Measurements from ENCODE around the gene IRX4.
A peak's percentile ranks its signal among the peaks of the same experiment; 100 is the strongest.

The IRX4 gene

DNA sequence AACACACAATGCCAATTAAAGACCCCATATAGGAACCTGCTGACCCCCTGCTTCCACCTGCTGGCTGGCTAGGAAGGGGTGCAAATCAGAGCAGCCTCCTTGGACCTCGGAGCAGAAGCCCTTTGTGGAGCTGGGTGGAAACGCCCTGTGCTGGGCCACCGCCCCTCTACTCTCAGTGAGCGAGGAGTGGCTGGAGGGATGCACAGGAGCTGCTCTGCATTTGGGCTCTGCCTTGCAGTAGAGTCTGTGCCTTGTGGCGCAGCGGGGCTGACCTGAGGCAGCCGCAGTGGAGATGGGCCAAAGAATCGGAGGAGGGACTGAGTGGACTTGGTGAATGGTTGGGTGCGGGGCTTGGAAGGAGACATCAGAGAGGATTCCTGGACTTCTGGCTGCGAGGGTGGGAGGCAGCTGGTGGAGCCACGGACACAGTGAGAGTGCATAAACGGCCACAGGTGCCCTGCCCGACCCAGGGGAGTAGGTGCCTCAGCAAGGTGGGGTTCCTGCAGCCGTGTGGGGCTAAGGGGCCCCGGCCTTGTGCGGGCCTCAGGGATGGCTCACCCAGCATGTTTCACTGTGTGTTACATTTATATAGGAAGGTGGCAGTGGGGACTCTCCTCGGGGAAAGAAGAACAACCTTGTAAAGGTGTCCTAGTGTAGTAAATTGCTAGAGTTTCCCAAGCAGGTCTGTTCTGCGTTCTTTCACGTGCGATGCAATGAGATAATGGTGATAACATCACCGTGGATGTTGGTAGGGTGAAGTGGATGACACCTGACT, 14.1 kb upstream of the IRX4 start:
- Histone ChIP-seq H3K9me3 (replicated peaks in 1 of 11) (peaks cover 0 to 9% (median 5%) of the 10 kb centered on the region in 11 experiments; a peak in 11 of 22 replicates), H3K4me2 (no peak overlapping the region), H3K27me3 (peaks cover 4 to 24% (median 22%) of the 10 kb centered on the region in 11 experiments; a peak in 19 of 22 replicates), H3K4me1 (peaks cover 0 to 20% (median 14%) of the 10 kb centered on the region in 10 experiments; a peak in 15 of 20 replicates), H4K20me1 (peaks cover 0 to 4% (median 0%) of the 10 kb centered on the region in 11 experiments; a peak in 1 of 22 replicates), H3K9ac (no peak overlapping the region), H3K4me3 (no peak overlapping the region), H3K27ac (no peak overlapping the region), H3K36me3 (no peaks in the 10 kb centered on the region)
- TF ChIP-seq Cebpa-rat (IDR thresholded peaks at IDR 0.05), result no peak

DNA sequence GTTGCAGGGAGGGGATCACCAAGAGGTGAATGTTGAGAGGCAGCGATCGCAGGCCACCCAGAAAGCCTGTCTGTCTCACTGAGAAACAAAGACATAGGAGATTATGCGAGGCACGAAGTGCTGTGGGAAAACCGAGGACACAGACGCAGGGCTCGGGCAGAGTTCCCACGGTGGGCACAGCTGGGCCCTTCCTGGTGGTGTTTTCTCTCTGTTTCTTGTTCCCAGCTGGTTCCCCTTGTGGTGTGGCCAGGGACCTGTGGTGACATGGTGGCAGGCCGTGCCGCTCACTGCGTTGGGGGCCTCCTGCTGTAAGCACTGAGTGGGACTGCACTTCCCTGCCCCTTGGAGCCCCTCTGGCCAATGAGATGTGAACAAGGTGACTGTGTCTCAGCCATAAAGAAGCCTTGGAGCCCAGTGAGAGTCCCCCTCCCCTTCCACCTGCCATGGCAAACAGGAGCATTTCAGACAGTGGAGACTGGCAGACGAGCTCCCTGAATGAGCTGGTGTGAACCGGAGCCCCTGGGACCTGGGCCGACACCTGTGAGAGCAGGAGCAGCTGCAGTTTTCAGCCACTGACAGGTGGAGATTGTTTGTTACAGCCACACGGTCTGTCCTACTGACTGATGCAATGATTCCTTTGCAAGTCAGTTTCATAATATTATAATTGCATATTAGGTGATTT, 13.2 kb upstream of the IRX4 start:
- Histone ChIP-seq H3K9me3 (replicated peaks in 1 of 11) (no peaks in the 10 kb centered on the region), H3K36me3 (no peaks in the 10 kb centered on the region), H3K4me2 (peak overlapping the region in 5 of 11 experiments; percentile 15 to 33 (median 21); a peak in 6 of 22 replicates), H3K27ac (no peak overlapping the region), H3K9ac (no peak overlapping the region), H3K4me3 (no peak overlapping the region), H3K4me1 (peaks cover 0 to 20% (median 14%) of the 10 kb centered on the region in 10 experiments; a peak in 15 of 20 replicates), H3K27me3 (peaks cover 4 to 30% (median 23%) of the 10 kb centered on the region in 11 experiments; a peak in 19 of 22 replicates), H4K20me1 (peaks cover 0 to 4% (median 0%) of the 10 kb centered on the region in 11 experiments; a peak in 1 of 22 replicates)
- TF ChIP-seq Cebpa-rat (IDR thresholded peaks at IDR 0.05), result no peak

DNA sequence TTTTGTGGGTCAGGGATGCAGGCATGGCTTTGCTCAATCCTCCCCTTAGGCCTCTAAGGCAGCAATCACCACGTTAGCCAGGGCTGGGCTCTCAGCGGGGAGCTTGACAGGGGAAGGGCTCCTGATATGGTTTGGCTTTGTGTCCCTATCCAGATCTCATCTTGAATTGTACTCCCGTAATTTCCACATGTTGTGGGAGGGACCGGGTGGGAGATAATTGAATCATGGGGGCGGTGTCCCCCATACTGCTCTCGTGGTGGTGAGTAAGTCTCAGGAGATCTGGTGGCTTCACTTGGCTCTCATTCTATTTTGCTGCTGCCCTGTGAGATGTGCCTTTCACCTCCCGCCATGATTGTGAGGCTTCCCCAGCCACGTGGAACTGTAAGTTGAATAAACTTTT, 11.5 kb upstream of the IRX4 start:
- Histone ChIP-seq H3K36me3 (no peaks in the 10 kb centered on the region), H3K9ac (no peak overlapping the region), H3K4me3 (no peak overlapping the region), H3K27me3 (peaks cover 4 to 42% (median 30%) of the 10 kb centered on the region in 11 experiments; a peak in 19 of 22 replicates), H3K4me2 (no peak overlapping the region), H3K9me3 (replicated peaks in 1 of 11) (no peaks in the 10 kb centered on the region), H3K4me1 (peaks cover 4 to 27% (median 22%) of the 10 kb centered on the region in 10 experiments), H4K20me1 (peaks cover 0 to 6% (median 0%) of the 10 kb centered on the region in 11 experiments; a peak in 1 of 22 replicates), H3K27ac (no peak overlapping the region)
- TF ChIP-seq Cebpa-rat (IDR thresholded peaks at IDR 0.05), result no peak

DNA sequence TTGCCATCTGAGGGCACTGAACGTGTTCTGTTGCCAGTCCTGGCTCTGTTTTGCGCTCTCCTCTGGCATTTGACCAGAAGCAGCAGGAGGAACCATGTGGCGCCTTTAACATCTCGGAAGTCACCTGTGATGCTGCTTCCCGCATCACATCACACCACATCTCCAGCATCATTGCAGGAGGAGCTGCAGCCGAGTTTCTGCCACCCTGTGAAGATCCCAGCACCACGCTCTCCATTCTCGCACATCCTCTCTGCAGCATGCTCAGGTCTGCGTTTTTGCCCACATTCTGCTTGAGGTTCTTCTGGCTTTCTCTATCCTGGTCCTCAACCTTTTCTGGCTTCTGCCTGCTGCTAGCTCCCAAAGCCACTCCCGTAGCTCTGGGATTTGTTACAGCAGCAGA, 11.0 kb upstream of the IRX4 start:
- H3K4me2 ChIP-seq, result no peak overlapping the region
- peaks cover 9 to 32% (median 27%) of the 10 kb centered on the region in 10 experiments for H3K4me1 ChIP-seq
- H3K9ac ChIP-seq, result no peak overlapping the region
- no peak for TF ChIP-seq Cebpa-rat (IDR thresholded peaks at IDR 0.05)
- H3K27ac ChIP-seq, result no peak overlapping the region
- no peaks in the 10 kb centered on the region for H3K9me3 ChIP-seq (replicated peaks in 1 of 11)
- H3K36me3 ChIP-seq, result no peaks in the 10 kb centered on the region
- H3K4me3 ChIP-seq, result no peak overlapping the region
- H3K27me3 ChIP-seq, result peaks cover 4 to 44% (median 30%) of the 10 kb centered on the region in 11 experiments; a peak in 19 of 22 replicates
- H4K20me1 ChIP-seq, result 0 out of 22 replicates have a peak, but pooled peaks cover 0 to 6% (median 0%) of the 10 kb centered on the region in 11 experiments

DNA sequence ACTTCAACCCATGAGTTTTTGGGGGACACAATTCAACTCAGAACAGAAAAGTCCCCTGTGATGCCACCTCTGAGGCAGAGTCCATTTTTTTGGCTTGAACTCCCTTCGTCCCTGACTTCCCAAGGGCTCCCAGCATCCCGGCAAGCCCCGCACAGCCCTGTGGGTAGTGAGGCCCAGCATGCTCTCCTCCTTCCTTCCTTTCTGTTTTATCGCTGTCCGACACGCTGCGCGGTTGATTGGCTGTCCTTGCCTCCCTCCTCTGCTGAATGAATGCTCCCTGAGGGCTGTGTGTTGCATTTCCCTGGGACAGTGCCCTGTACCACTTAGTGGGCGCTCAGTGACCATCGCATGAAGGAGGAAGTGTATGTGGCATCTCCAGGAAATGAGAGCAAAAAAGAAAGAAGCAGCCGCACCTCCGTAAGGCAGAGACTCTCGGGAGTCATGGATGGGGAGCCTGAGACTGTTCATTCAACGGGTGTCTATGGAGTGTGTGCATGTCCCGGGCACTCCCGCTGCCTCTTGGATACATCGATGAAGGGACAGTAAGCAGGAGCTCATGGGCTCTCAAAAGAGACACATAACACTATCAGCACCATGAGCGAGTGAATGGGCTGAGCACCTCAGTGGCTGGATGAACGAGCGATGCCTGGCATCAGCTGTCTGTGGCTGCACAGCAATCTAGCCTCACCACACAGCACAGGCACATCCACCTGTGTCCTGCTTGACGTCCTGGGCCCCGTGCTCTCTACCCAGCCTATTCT, 10.1 kb upstream of the IRX4 start:
- Histone ChIP-seq H3K9me3 (replicated peaks in 1 of 11) (no peaks in the 10 kb centered on the region), H3K27ac (no peak overlapping the region), H3K27me3 (peaks cover 5 to 51% (median 30%) of the 10 kb centered on the region in 11 experiments; a peak in 20 of 22 replicates), H3K36me3 (no peaks in the 10 kb centered on the region), H3K4me2 (peak overlapping the region; percentile 14 to 67 (median 47); a peak in 21 of 22 replicates), H3K9ac (no peak overlapping the region), H3K4me1 (peaks cover 14 to 41% (median 36%) of the 10 kb centered on the region in 10 experiments), H4K20me1 (0 out of 22 replicates have a peak, but pooled peaks cover 0 to 6% (median 0%) of the 10 kb centered on the region in 11 experiments), H3K4me3 (no peak overlapping the region)
- TF ChIP-seq Cebpa-rat (IDR thresholded peaks at IDR 0.05), result no peak

DNA sequence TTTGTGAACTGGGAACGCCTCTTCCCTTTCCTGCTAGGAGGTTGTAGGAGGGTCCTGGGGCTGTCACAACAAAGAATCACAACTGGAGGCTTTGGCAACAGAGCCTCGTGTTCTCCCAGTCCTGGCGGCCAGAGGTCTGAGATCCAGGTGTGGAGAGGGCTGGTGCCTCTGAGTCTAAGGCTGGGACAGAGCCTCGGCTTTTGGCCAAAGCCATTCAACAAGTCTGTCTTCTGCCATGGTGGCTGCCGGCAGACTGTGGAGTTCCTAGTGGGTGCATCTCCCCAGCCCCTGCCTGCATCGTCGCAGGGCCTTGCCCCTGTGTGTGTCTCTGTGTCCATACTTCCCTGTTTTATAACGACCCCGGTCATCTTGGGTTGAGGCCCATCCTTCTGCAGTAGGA, 9.5 kb upstream of the IRX4 start:
- Histone ChIP-seq H3K4me2 (peak overlapping the region in 9 of 11 experiments; percentile 31 to 67 (median 48); a peak in 14 of 22 replicates), H3K36me3 (no peaks in the 10 kb centered on the region), H3K4me1 (peaks cover 14 to 42% (median 36%) of the 10 kb centered on the region in 10 experiments), H3K27me3 (peaks cover 10 to 58% (median 37%) of the 10 kb centered on the region in 11 experiments; a peak in 21 of 22 replicates), H3K27ac (no peak overlapping the region), H4K20me1 (0 out of 22 replicates have a peak, but pooled peaks cover 0 to 6% (median 0%) of the 10 kb centered on the region in 11 experiments), H3K4me3 (no peak overlapping the region), H3K9ac (no peak overlapping the region), H3K9me3 (replicated peaks in 1 of 11) (peaks cover 2 to 6% (median 4%) of the 10 kb centered on the region in 11 experiments; a peak in 15 of 22 replicates)
- no peak for TF ChIP-seq Cebpa-rat (IDR thresholded peaks at IDR 0.05)

DNA sequence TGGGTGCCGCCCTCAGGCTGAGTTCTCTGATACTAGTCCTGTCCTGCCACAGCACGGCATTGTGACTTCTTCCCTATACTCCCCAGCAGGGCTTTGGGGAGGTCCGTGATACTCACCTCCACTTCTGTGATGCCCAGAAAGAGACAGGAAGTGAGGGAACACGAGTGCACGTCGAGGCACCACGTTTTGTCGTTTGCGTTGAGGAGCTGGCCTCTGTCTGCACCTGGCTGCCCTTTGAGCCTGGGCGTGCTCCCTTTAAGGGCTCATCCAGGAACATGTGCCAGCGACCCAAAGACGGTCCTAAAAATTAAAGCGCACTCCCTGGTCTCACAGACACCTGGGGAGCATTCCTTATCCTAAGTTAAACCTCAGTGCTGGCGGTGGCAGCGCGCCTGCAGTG, 8.7 kb upstream of the IRX4 start:
- Histone ChIP-seq H3K4me3 (no peak overlapping the region), H3K27me3 (peaks cover 18 to 66% (median 45%) of the 10 kb centered on the region in 11 experiments)
- TF ChIP-seq Cebpa-rat (IDR thresholded peaks at IDR 0.05), result no peak

DNA sequence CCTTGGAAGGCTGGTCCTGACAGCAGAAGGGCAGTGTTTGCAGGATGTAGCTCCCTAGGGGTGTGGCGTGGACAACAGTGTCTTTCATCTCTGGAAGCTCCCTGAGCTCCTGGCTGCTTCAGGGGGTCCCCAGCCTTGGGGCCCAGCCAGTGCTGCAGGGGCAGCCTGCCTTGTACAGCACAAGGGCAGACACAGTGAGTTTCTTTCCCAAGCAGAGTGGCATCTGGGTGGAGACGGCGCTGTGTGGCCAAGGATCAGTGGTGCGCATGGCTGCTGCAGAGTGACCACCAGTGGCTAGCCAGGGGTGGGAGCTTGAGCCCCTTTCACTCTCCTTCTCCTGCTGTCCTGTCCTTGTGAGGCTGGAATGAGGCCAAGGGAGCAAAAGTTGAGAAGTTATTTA, 7.6 kb upstream of the IRX4 start:
- H3K27me3 ChIP-seq, result peaks cover 29 to 77% (median 56%) of the 10 kb centered on the region in 11 experiments
- no peak for TF ChIP-seq Cebpa-rat (IDR thresholded peaks at IDR 0.05)
- H3K9me3 ChIP-seq (replicated peaks in 1 of 11), result peaks cover 18 to 24% (median 22%) of the 10 kb centered on the region in 11 experiments
- peaks cover 0 to 15% (median 0%) of the 10 kb centered on the region in 11 experiments; a peak in 4 of 22 replicates for H4K20me1 ChIP-seq
- peak overlapping the region in 3 of 11 experiments; percentile 87 to 97 (median 89); a peak in 2 of 22 replicates for H3K4me2 ChIP-seq
- no peak overlapping the region for H3K9ac ChIP-seq
- no peak overlapping the region for H3K27ac ChIP-seq
- no peaks in the 10 kb centered on the region for H3K36me3 ChIP-seq
- peaks cover 14 to 35% (median 31%) of the 10 kb centered on the region in 10 experiments for H3K4me1 ChIP-seq
- H3K4me3 ChIP-seq, result no peak overlapping the region

More for the DNA sequence above, 8.7 kb upstream of the IRX4 start:
- Histone ChIP-seq H4K20me1 (0 out of 22 replicates have a peak, but pooled peaks cover 0 to 6% (median 0%) of the 10 kb centered on the region in 11 experiments), H3K27ac (no peak overlapping the region), H3K36me3 (no peaks in the 10 kb centered on the region), H3K9me3 (replicated peaks in 1 of 11) (peaks cover 8 to 14% (median 11%) of the 10 kb centered on the region in 11 experiments), H3K4me1 (peaks cover 14 to 42% (median 36%) of the 10 kb centered on the region in 10 experiments), H3K4me2 (no peak overlapping the region), H3K9ac (no peak overlapping the region)

Data from BLaER1 treated with 17β-estradiol and CSF1 and Interleukin-3, amounts not matched to agents 10 nM and 100 nM (cell line).